HG03460 (cell line): ENCODE data around the gene HIC1.
A peak's percentile ranks its signal among the peaks of the same experiment; 100 is the strongest.

Experiments
- ATAC-seq: cut with Tn5 transposase; IDR thresholded peaks from one replicate; pipeline ENCODE4 v1.9.1; 2021; ENCODE audit not compliant: unreplicated experiment

Gene HIC1

GRCh38 chr17:2044263-2044894 is 10.5 kb upstream of the HIC1 start:
- no peak for ATAC-seq

GRCh38 chr17:2047590-2047989 is 7.3 kb upstream of the HIC1 start:
- ATAC-seq: no peak

- ATAC-seq: no peak
Observed at GRCh38 chr17:2048805-2049204, 6.1 kb upstream of the HIC1 start.

GRCh38 chr17:2049333-2050299 is 5.3 kb upstream of the HIC1 start:
- ATAC-seq: peak; percentile 55

GRCh38 chr17:2050300-2051060 is 4.4 kb upstream of the HIC1 start:
- peak; percentile 6 for ATAC-seq

- ATAC-seq: no peak
Observed at GRCh38 chr17:2051061-2051932, 3.6 kb upstream of the HIC1 start.

GRCh38 chr17:2051933-2052559 is 2.9 kb upstream of the HIC1 start:
- no peak for ATAC-seq

- ATAC-seq: no peak
Observed at GRCh38 chr17:2053380-2054261, 1.3 kb upstream of the HIC1 start.

- ATAC-seq: no peak
Observed at GRCh38 chr17:2054262-2054511, 716 bp upstream of the HIC1 start.

GRCh38 chr17:2055292-2056205 is 646 bp downstream of the HIC1 start:
- ATAC-seq: no peak

- ATAC-seq: no peak
Observed at GRCh38 chr17:2056206-2057174, 1.6 kb downstream of the HIC1 start.

- no peak for ATAC-seq
Observed at GRCh38 chr17:2057175-2057759, 2.4 kb downstream of the HIC1 start.

- ATAC-seq: no peak
Observed at GRCh38 chr17:2057760-2058585, 3.1 kb downstream of the HIC1 start.

- no peak for ATAC-seq
Observed at GRCh38 chr17:2058586-2059546, 4.0 kb downstream of the HIC1 start.
